Glutamatergic neuron (in vitro differentiated cells): Measurements from ENCODE around the gene SLC23A1. TPM values are rescaled to one million over a fixed set of nuclear protein-coding genes. Genes with fewer than 3 reads are reported as not detected.

Experiments
- DNase-seq: peaks from one replicate; pipeline ENCODE4 v3.0.0; 2022
- H3K27ac Mint-ChIP-seq: one replicate; pipeline ENCODE4 v1.8.0; 2020; ENCODE audit warnings: mild to moderate bottlenecking, mixed read lengths, inconsistent platforms; ENCODE audit not compliant: unreplicated experiment
- H3K27me3 Mint-ChIP-seq: one replicate; pipeline ENCODE4 v1.8.0; 2020; ENCODE audit warnings: mild to moderate bottlenecking, moderate library complexity, mixed read lengths, inconsistent platforms; ENCODE audit not compliant: unreplicated experiment
- H3K36me3 Mint-ChIP-seq: one replicate; pipeline ENCODE4 v1.8.0; 2020; ENCODE audit warnings: mild to moderate bottlenecking, mixed read lengths, inconsistent platforms; ENCODE audit not compliant: unreplicated experiment
- H3K4me1 Mint-ChIP-seq: one replicate; pipeline ENCODE4 v1.8.0; 2020; ENCODE audit warnings: mild to moderate bottlenecking, low read depth, mixed read lengths, inconsistent platforms; ENCODE audit not compliant: unreplicated experiment
- H3K4me3 Mint-ChIP-seq: one replicate; pipeline ENCODE4 v1.8.0; 2020; ENCODE audit warnings: mild to moderate bottlenecking, mixed read lengths, inconsistent platforms; ENCODE audit not compliant: unreplicated experiment
- H3K9me3 Mint-ChIP-seq: one replicate; pipeline ENCODE4 v1.8.0; 2020; ENCODE audit warnings: mild to moderate bottlenecking, moderate library complexity, mixed read lengths, inconsistent platforms; ENCODE audit not compliant: unreplicated experiment
- CTCF ChIP-seq: fragments of 200-600 bp; sonication (generic); IDR thresholded peaks from one replicate; pipeline ENCODE4 v1.5.0; 2021; ENCODE audit not compliant: partially characterized antibody, unreplicated experiment
- total RNA-seq: library from RNA; stranded (reverse); fragmentation: NEBNext Ultra II Directional; extraction: Animal tissue kit (Norgen Biotek cat#: 25700); gene quantifications from one replicate; pipeline ENCODE4 v1.2.1, GENCODE V29; 2021; ENCODE audit not compliant: unreplicated experiment

Gene SLC23A1
- total RNA-seq, 1 donor from 2014 or later, result not detected

- peaks cover 5% of the 10 kb centered on the region for H3K36me3 Mint-ChIP-seq
- no peak for TF ChIP-seq CTCF
- H3K4me3 Mint-ChIP-seq, result no peak overlapping the region
- H3K27me3 Mint-ChIP-seq, result no peaks in the 10 kb centered on the region
- no peaks in the 10 kb centered on the region for H3K9me3 Mint-ChIP-seq
- DNase-seq, result no peak
- no peaks in the 10 kb centered on the region for H3K4me1 Mint-ChIP-seq
- H3K27ac Mint-ChIP-seq, result no peak overlapping the region
Measured at GRCh38 chr5:139415869-139416268, 32.8 kb upstream of the SLC23A1 start.

GRCh38 chr5:139415221-139415861, 32.2 kb upstream of the SLC23A1 start:
- H3K36me3 Mint-ChIP-seq, result peaks cover 5% of the 10 kb centered on the region
- H3K27me3 Mint-ChIP-seq, result no peaks in the 10 kb centered on the region
- DNase-seq, result no peak
- TF ChIP-seq CTCF, result no peak
- H3K27ac Mint-ChIP-seq, result no peak overlapping the region
- H3K4me1 Mint-ChIP-seq, result no peaks in the 10 kb centered on the region
- no peaks in the 10 kb centered on the region for H3K9me3 Mint-ChIP-seq
- no peak overlapping the region for H3K4me3 Mint-ChIP-seq

GRCh38 chr5:139414581-139415130, 31.6 kb upstream of the SLC23A1 start:
- no peak for TF ChIP-seq CTCF
- Mint-ChIP-seq H3K36me3 (peaks cover 5% of the 10 kb centered on the region), H3K27me3 (no peaks in the 10 kb centered on the region), H3K4me1 (no peaks in the 10 kb centered on the region), H3K27ac (no peak overlapping the region), H3K4me3 (no peak overlapping the region), H3K9me3 (no peaks in the 10 kb centered on the region)
- no peak for DNase-seq

GRCh38 chr5:139413963-139414362, 30.9 kb upstream of the SLC23A1 start:
- Mint-ChIP-seq H3K4me1 (no peaks in the 10 kb centered on the region), H3K9me3 (no peaks in the 10 kb centered on the region), H3K36me3 (peaks cover 5% of the 10 kb centered on the region), H3K27ac (no peak overlapping the region), H3K27me3 (no peaks in the 10 kb centered on the region), H3K4me3 (no peak overlapping the region)
- DNase-seq, result no peak
- no peak for TF ChIP-seq CTCF

GRCh38 chr5:139413153-139413552, 30.1 kb upstream of the SLC23A1 start:
- no peak for DNase-seq
- TF ChIP-seq CTCF, result no peak
- Mint-ChIP-seq H3K9me3 (no peaks in the 10 kb centered on the region), H3K4me1 (no peaks in the 10 kb centered on the region), H3K27me3 (no peaks in the 10 kb centered on the region), H3K36me3 (peaks cover 5% of the 10 kb centered on the region), H3K4me3 (no peak overlapping the region), H3K27ac (no peak overlapping the region)
